ENCODE results near the gene KIRREL3.

The KIRREL3 gene

GRCh38 chr11:126522152-126522551, 478.4 kb downstream of the KIRREL3 start:
- DNase-seq, result no peak

GRCh38 chr11:126521196-126521595, 479.4 kb downstream of the KIRREL3 start:
- no peak for DNase-seq

- DNase-seq, result no peak
Measured at GRCh38 chr11:126519764-126520734, 480.5 kb downstream of the KIRREL3 start.

GRCh38 chr11:126518972-126519690, 481.4 kb downstream of the KIRREL3 start:
- no peak for DNase-seq

- DNase-seq, result no peak
Measured at GRCh38 chr11:126518071-126518971, 482.2 kb downstream of the KIRREL3 start.

- DNase-seq, result no peak
Measured at GRCh38 chr11:126515501-126515900, 485.1 kb downstream of the KIRREL3 start.

- DNase-seq, result no peak
Measured at GRCh38 chr11:126514061-126514693, 486.4 kb downstream of the KIRREL3 start.

- DNase-seq, result no peak
Measured at GRCh38 chr11:126512741-126513715, 487.5 kb downstream of the KIRREL3 start.

GRCh38 chr11:126512251-126512650, 488.3 kb downstream of the KIRREL3 start:
- DNase-seq, result no peak

- no peak for DNase-seq
Measured at GRCh38 chr11:126511475-126512115, 489.0 kb downstream of the KIRREL3 start.

- DNase-seq, result no peak
Measured at GRCh38 chr11:126510621-126511370, 489.8 kb downstream of the KIRREL3 start.

GRCh38 chr11:126507646-126508045, 492.9 kb downstream of the KIRREL3 start:
- no peak for DNase-seq

- DNase-seq, result no peak
Measured at GRCh38 chr11:126506789-126507188, 493.8 kb downstream of the KIRREL3 start.

- no peak for DNase-seq
Measured at GRCh38 chr11:126502982-126503381, 497.6 kb downstream of the KIRREL3 start.

GRCh38 chr11:126502159-126502558, 498.4 kb downstream of the KIRREL3 start:
- no peak for DNase-seq

GRCh38 chr11:126501641-126502040, 498.9 kb downstream of the KIRREL3 start:
- no peak for DNase-seq

- no peak for DNase-seq
Measured at GRCh38 chr11:126500981-126501380, 499.6 kb downstream of the KIRREL3 start.

- DNase-seq, result no peak
Measured at GRCh38 chr11:126499131-126499752, 501.3 kb downstream of the KIRREL3 start.

GRCh38 chr11:126498281-126498680, 502.3 kb downstream of the KIRREL3 start:
- DNase-seq, result no peak

Measured in NCI-H1092 (cell line).